ENCODE measurements around the gene FAM117B.
"Not testable (repeated sequence)": the region's sequence is repeated elsewhere in the genome, so short reads cannot be mapped to it uniquely, and the experiment has no call there.

FAM117B gene

DNA sequence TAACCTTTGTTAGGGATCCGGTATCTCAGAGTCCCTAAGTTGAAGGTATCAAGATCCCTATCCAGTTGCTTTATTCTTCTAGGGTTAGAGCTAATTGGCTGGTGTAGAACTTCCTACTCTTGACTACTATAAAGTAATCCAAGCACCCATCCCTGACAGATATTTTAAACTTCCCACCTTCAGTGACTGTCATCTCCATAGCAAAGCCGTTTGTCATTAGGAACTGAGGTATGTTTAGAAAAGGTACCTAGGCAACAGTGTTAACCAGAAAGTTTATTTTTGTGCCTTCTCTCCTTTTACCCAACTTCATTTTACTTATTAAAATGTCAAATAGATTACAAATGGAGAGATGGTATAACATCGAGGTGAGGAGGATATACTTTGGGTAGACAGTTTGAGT lies 4.5 kb downstream of the FAM117B start:
- no peak for DNase-seq

DNA sequence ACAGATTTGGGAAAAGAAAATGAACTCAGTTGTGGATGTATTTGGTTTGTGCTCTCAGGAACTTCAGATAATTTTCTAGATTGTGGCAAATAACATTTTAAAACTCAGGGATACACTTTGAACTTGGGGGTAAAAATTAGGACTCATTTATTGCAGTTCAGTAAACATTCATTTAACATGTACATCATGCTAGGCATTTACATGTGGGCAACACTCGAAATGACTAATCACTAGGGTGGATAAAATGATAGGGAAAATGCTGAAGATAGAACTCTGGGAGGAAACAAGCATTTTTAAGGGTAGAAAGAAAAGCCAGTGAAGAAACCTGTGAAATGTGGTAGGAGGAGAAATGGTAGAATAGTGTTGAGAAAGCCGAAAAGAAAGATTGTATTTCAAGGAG lies 7.8 kb downstream of the FAM117B start:
- no peak for DNase-seq

GRCh38 chr2:202643012-202643858 lies 8.5 kb downstream of the FAM117B start:
- DNase-seq = no peak

DNA sequence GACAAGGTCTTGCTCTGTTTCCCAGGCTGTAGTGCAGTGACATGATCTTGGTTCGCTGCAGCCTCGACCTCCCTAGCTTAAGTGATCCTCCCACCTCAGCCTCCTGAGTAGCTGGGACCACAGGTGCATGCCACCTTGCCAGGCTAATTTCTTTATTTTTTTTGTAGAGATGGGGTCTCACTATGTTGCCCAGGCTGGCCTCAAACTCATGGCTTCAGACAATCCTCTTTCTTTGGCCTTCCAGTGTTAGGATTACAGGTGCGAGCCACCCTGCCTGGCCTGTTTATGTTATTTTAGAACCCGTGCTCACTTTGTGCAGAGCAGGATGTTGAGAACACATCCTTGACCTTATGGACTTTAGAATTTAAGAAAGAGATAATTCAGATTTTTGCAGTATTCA lies 17.4 kb downstream of the FAM117B start:
- DNase-seq = no peak

GRCh38 chr2:202653890-202654289 lies 19.1 kb downstream of the FAM117B start:
- no peak for DNase-seq

DNA sequence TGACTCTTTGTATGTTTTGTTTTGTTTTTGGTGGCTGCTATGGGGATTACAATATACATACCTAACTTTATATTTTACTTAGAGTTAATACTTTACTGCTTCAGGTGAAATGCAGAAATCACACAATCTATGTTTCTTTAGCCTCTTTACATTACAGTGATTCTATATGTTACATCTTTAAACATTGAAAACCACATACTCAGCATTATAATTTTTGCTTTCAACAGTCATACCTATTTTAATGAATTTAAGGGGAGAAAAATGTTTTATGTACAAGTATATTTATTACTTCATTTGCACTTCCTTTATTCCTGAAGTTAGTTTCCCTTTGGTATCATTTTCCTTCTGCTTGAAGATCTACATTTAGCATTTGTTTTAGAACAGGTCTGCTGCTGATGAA lies 23.1 kb downstream of the FAM117B start:
- no peak for DNase-seq

DNA sequence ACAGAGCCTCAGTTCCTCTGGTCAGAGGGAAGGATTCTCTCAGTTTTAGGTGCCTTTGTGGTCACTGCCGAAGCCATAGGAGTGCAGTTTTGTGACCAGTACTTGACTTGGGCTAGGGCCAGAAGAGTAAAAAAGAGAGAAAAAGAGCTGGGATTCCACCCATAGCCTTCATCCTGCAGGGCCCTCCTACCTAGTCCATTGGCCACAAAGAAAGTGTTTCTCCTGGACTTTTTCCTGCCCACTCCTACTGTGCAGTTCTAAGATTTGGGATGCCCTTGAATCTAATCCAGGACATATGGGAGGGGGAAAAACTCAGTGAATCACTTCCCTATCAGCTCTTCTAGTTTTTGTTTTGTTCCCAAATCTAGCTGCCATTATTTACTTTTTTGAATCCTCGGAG lies 26.0 kb downstream of the FAM117B start:
- DNase-seq = no peak

GRCh38 chr2:202669841-202670240 lies 35.1 kb downstream of the FAM117B start:
- DNase-seq = no peak

GRCh38 chr2:202671317-202672035 lies 36.7 kb downstream of the FAM117B start:
- DNase-seq = no peak

DNA sequence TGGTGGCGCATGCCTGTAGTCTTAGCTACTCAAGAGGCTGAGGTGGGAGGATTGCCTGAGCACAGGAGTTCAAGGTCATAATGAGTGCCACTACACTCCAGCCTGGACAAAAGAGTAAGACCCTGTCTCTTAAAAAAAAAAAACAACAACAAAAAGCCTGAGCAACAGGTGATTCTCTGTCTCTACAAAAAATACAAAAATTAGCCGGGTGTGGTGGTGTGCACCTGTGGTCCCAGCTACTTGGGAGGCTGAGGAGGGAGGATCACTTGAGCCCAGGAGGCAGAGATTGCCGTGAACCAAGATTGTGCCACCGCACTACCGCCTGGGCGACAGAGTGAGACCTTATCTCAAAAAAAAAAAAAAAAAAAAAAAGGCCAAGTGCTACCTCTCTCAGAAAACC lies 40.3 kb downstream of the FAM117B start:
- not testable (repeated sequence) for DNase-seq

- no peak for DNase-seq
Measured at GRCh38 chr2:202679980-202680379, 45.2 kb downstream of the FAM117B start.

- no peak for DNase-seq
Measured at GRCh38 chr2:202680512-202680911, 45.7 kb downstream of the FAM117B start.

DNA sequence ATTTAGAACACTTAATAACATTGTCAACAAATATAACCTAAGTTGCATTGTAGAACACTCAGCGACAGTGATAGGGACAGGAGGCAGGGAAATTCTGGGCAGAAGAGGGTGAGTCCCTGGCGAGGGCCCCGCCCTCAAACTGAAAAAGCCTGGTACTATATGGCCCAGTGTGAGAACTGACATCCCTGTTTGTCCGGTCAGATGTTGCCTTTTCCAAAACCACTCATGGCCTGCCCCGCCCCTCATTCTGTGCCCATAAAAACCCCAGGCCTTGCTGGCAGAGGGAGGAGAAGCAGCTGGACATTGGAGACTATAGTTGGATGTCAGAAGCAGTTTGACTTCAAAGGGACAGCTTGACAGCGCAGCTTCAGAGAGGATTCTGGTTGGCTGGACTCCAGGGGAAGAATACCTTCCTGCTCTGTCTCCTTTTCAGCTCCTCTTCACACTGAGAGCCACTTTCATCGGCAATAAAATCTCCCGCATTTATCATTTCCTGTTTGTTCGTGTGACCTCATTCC lies 47.0 kb downstream of the FAM117B start:
- DNase-seq = no peak

- DNase-seq = no peak
Measured at GRCh38 chr2:202682274-202682673, 47.5 kb downstream of the FAM117B start.

GRCh38 chr2:202687276-202687675 lies 52.5 kb downstream of the FAM117B start:
- no peak for DNase-seq

GRCh38 chr2:202689459-202689858 lies 54.7 kb downstream of the FAM117B start:
- no peak for DNase-seq

DNA sequence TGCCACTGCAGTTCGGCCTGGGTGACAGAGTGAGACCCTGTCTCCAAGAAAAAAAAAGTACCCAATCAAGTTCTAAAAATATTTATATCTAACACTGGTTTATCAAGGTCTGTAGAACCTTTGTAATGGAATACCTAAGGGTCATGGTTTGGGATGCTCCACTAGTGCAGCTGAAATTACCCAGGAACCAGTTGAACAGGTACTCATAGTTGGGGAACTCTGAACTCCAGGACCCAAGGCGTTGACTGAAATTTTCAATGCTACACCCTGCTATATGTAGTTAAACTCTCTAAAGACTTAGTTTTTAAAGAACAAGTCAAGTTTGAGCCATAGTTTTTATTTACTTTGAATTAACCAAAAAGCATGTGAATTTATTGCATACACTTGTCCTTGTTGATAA lies 55.1 kb downstream of the FAM117B start:
- DNase-seq = no peak

GRCh38 chr2:202690321-202690900 lies 55.6 kb downstream of the FAM117B start:
- no peak for DNase-seq

GRCh38 chr2:202693503-202693902 lies 58.7 kb downstream of the FAM117B start:
- no peak for DNase-seq

GRCh38 chr2:202695166-202695565 lies 60.4 kb downstream of the FAM117B start:
- DNase-seq = no peak

DNA sequence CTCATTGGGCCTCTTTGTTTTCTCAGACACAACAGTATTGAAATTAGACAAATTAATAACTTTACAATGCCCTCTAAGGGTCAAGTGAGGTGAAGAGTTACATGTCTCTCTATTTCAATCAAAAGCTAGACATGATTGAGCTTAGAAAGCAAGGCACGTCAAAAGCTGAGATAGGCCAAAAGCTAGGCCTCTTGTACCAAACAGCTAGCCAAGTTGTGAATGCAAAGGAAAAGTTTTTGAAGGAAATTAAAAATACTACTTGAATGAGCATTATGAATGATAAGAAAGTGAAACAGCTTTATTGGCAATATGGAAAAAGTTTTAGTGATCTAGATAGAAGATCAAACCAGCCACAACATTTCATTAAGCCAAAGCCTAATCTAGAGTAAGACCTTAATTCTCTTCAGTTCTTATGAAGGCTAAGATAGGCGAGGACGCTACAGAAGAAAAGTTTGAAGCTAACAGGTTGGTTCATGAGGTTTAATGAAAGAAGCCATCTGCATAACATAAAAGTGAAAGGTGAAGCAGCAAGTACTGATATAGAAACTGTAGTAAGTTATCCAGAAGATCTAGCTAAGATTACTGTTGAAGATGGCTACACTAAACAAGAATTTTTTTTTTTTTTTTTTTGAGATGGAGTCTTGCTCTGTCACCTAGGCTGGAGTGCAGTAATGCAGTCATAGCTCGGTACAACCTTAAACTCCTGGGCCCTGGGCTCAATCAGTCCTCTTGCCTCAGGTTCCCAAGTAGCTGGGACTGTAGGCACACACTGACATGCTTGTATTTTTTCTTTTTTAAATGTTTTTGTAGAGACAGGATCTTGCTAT lies 65.5 kb downstream of the FAM117B start:
- DNase-seq = no peak

GRCh38 chr2:202703091-202703490 lies 68.3 kb downstream of the FAM117B start:
- DNase-seq = no peak

- DNase-seq = no peak
Measured at GRCh38 chr2:202704248-202704647, 69.5 kb downstream of the FAM117B start.
